Keratinocyte (primary cell): ENCODE results near the gene HOOK2. TPM values are rescaled to one million over a fixed set of nuclear protein-coding genes. Genes with fewer than 3 reads are reported as not detected.

Experiments
- DNase-seq: peaks from one replicate; pipeline ENCODE4 v3.0.0-alpha.2; 2011; ENCODE audit warnings: low read depth, missing footprints, low spot score
- FAIRE-seq: peaks from 2 replicates; lab custom pipeline; 2011; peaks lifted over from hg19 to GRCh38; lab: Jason Lieb, UNC
- H2AFZ ChIP-seq: 2 replicates; pipeline ENCODE4 v1.6.0; 2012; ENCODE audit warnings: low read length, control low read depth, inconsistent platforms; ENCODE audit not compliant: control insufficient read depth
- H3K27ac ChIP-seq: 2 replicates; pipeline ENCODE4 v1.5.1; 2011; ENCODE audit warnings: low read length; ENCODE audit not compliant: control insufficient read depth, insufficient read depth
- H3K27me3 ChIP-seq: 3 replicates; pipeline ENCODE4 v1.6.0; 2011; ENCODE audit warnings: low read length; ENCODE audit not compliant: control insufficient read depth, insufficient read depth; ENCODE audit errors: extremely low read depth
- H3K36me3 ChIP-seq, 2 experiments: 2 replicates in 1 of 2; 3 replicates in 1 of 2; pipeline ENCODE4 v1.5.1; 2011; ENCODE audit warnings: low read length in 2 of 2, mild to moderate bottlenecking in 1 of 2; ENCODE audit not compliant: control insufficient read depth in 2 of 2, insufficient read depth in 2 of 2; ENCODE audit errors: extremely low read depth in 1 of 2
- H3K4me1 ChIP-seq: 3 replicates; pipeline ENCODE4 v1.5.1; 2011; ENCODE audit warnings: low read length; ENCODE audit not compliant: control insufficient read depth, insufficient read depth; ENCODE audit errors: extremely low read depth
- H3K4me2 ChIP-seq: 3 replicates; pipeline ENCODE4 v1.6.0; 2011; ENCODE audit warnings: low read depth, low read length; ENCODE audit not compliant: control insufficient read depth, insufficient read depth; ENCODE audit errors: extremely low read depth
- H3K4me3 ChIP-seq, 3 experiments: fragments of 200-600 bp in 1 of 3; sonication (generic) in 1 of 3; 2 replicates in 2 of 3; 3 replicates in 1 of 3; pipeline ENCODE4 v1.5.1; 2011 to 2016; ENCODE audit warnings: low read length in 3 of 3, mild to moderate bottlenecking in 3 of 3, control low read depth in 2 of 3, inconsistent platforms in 1 of 3, low read depth in 1 of 3, mixed read lengths in 1 of 3, mixed run types in 1 of 3, moderate library complexity in 1 of 3; ENCODE audit not compliant: control insufficient read depth in 2 of 3, insufficient read depth in 2 of 3; ENCODE audit errors: extremely low read depth in 1 of 3
- H3K79me2 ChIP-seq: 2 replicates; pipeline ENCODE4 v1.6.0; 2012; ENCODE audit warnings: low read length; ENCODE audit not compliant: control insufficient read depth, insufficient read depth
- H3K9ac ChIP-seq: 3 replicates; pipeline ENCODE4 v1.6.0; 2011; ENCODE audit warnings: low read length; ENCODE audit not compliant: control insufficient read depth, insufficient read depth; ENCODE audit errors: extremely low read depth
- H3K9me1 ChIP-seq: 3 replicates; pipeline ENCODE4 v1.6.0; 2011; ENCODE audit warnings: low read length; ENCODE audit not compliant: control insufficient read depth, insufficient read depth; ENCODE audit errors: extremely low read depth
- H3K9me3 ChIP-seq: 2 replicates; pipeline ENCODE4 v1.5.1; 2012; ENCODE audit warnings: low read depth, low read length; ENCODE audit not compliant: control insufficient read depth
- H4K20me1 ChIP-seq: 3 replicates; pipeline ENCODE4 v1.6.0; 2011; ENCODE audit warnings: low read length; ENCODE audit not compliant: control insufficient read depth, insufficient read depth; ENCODE audit errors: extremely low read depth
- EZH2 ChIP-seq: IDR thresholded peaks from one replicate; pipeline ENCODE4 v1.6.1; 2012; ENCODE audit warnings: inconsistent platforms, mild to moderate bottlenecking, low read length, moderate library complexity
- dilution Hi-C: fragments of 300-500 bp; cut with MboI; formaldehyde crosslinking; loops from one replicate; pipeline ENCODE4 v1.7.0; 2020; ENCODE audit warnings: low sequenced_read_pairs; ENCODE audit not compliant: extremely low pct_ligation_motif_present
- polyA plus RNA-seq, 5 experiments: library from polyadenylated mRNA; depleted of rRNA in 3 of 5; stranded (reverse) in 3 of 5; stranded (forward) in 1 of 5; unstranded in 1 of 5; fragments of >200 nt; gene quantifications; 1 replicate in 1 of 5; 2 replicates in 3 of 5; 3 replicates in 1 of 5; pipeline versions ENCODE4 v1.2.1 to v1.2.3, GENCODE V29; 2011 to 2012; ENCODE audit warnings: missing spikeins in 2 of 5, low read depth in 1 of 5, low replicate concordance in 1 of 5
- TF ChIP-seq, protein P1 (sequence below), 3 experiments: IDR thresholded peaks in 1 of 3; conservative IDR thresholded peaks in 1 of 3; optimal IDR thresholded peaks in 1 of 3; 2 replicates in 2 of 3; 3 replicates in 1 of 3; pipeline versions ENCODE3 to v1.5.1; 2011; ENCODE audit warnings: low read length in 3 of 3, mild to moderate bottlenecking in 3 of 3, moderate library complexity in 2 of 3, control low read depth in 1 of 3, inconsistent platforms in 1 of 3; ENCODE audit not compliant: insufficient read depth in 2 of 3; ENCODE audit errors: extremely low read depth in 1 of 3

Gene HOOK2
- polyA plus RNA-seq, 1 donor (not counting 4 experiments of a cell fraction or from before 2014, with no cell fraction given), result 21.9 TPM

DNA sequence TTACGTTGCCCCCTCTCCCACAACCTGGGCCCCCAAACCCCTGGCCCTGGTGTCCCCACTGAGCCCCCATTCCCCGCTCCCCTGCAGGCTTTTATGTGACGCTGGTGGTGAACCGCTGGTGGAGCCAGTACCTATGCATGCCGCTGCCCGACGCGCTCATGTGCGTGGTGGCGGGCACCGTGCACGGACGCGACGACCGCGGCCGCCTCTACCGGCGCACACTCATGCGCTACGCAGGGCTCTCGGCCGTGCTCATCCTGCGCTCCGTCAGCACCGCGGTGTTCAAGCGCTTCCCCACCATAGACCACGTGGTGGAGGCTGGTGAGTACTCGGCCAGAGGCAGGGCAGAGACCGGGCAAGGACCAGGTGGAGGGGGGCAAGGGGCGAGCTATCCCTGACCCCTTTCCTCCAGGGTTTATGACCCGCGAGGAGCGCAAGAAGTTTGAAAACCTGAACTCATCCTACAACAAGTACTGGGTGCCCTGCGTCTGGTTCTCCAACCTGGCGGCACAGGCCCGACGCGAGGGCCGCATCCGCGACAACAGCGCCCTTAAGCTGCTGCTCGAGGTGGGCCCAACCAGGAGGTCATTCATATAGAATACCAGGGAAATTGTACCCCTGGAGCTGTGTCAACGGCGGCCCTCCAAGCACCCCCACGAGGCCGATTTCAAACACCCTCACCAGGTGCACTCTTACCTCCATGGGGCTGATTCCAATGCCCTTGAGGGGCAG lies 20.7 kb downstream of the HOOK2 start:
- DNase-seq, result no peak
- peaks cover 24% of the 10 kb centered on the region for H3K27me3 ChIP-seq
- no peaks in the 10 kb centered on the region for H4K20me1 ChIP-seq
- no peak overlapping the region for H3K4me2 ChIP-seq
- FAIRE-seq, result no peak
- no peak overlapping the region for H3K27ac ChIP-seq
- no peak overlapping the region for H3K9ac ChIP-seq
- dilution Hi-C loops, result no loop called here
- no peaks in the 10 kb centered on the region for H3K9me3 ChIP-seq
- H3K4me1 ChIP-seq, result peaks cover 17% of the 10 kb centered on the region
- TF ChIP-seq, protein P1, sequence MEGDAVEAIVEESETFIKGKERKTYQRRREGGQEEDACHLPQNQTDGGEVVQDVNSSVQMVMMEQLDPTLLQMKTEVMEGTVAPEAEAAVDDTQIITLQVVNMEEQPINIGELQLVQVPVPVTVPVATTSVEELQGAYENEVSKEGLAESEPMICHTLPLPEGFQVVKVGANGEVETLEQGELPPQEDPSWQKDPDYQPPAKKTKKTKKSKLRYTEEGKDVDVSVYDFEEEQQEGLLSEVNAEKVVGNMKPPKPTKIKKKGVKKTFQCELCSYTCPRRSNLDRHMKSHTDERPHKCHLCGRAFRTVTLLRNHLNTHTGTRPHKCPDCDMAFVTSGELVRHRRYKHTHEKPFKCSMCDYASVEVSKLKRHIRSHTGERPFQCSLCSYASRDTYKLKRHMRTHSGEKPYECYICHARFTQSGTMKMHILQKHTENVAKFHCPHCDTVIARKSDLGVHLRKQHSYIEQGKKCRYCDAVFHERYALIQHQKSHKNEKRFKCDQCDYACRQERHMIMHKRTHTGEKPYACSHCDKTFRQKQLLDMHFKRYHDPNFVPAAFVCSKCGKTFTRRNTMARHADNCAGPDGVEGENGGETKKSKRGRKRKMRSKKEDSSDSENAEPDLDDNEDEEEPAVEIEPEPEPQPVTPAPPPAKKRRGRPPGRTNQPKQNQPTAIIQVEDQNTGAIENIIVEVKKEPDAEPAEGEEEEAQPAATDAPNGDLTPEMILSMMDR (optimal IDR thresholded peaks at IDR 0.05 in 1 of 3, IDR thresholded peaks at IDR 0.05 in 1 of 3, conservative IDR thresholded peaks at IDR 0.05 in 1 of 3; ENCODE audit: extremely low read depth in 1 of 3, insufficient read depth in 2 of 3, low read length in 3 of 3), result no peak
- no peak for TF ChIP-seq EZH2
- H3K36me3 ChIP-seq, result peaks cover 0 to 1% of the 10 kb centered on the region in 2 experiments
- H3K9me1 ChIP-seq, result no peaks in the 10 kb centered on the region
- H3K4me3 ChIP-seq, result no peak overlapping the region
- H3K79me2 ChIP-seq, result no peaks in the 10 kb centered on the region
- no peak overlapping the region for H2AFZ ChIP-seq

DNA sequence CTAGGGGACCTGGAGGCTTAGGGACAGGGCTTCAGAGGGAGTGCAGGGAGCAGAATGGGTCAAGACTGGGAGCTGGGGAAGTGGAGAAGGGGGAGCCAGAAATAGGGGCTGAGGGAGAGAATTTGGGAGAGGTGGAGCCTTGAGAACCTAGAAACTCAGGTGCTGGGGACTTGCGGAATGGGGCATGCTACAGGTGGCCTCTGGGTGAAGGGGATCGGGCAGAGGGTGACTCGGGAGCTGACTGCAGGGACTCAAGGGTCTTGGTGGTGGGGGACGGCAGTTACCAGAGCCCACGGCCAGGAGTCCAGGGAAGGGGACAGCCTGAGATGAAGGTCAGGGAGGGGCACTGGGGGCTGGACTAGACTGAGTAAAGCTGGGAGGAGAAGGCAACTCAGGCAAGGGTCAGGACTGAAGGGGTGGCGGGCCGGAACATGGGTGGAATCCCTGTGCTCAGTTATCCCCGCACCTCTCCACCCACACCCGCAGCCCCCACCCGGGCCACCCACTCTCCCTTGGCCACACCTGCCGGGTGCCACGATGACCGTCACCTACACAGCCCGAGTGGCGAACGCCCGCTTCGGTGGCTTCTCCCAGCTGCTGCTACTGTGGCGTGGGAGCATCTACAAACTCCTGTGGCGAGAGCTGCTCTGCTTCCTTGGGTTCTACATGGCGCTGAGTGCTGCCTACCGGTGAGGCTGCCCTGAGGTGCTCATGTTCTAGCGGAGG lies 23.1 kb downstream of the HOOK2 start:
- no peak overlapping the region for H2AFZ ChIP-seq
- H3K27me3 ChIP-seq, result peaks cover 24% of the 10 kb centered on the region
- dilution Hi-C loops, result no loop called here
- H3K79me2 ChIP-seq, result no peaks in the 10 kb centered on the region
- no peaks in the 10 kb centered on the region for H3K9me3 ChIP-seq
- H3K9me1 ChIP-seq, result no peaks in the 10 kb centered on the region
- no peaks in the 10 kb centered on the region for H4K20me1 ChIP-seq
- no peak overlapping the region for H3K4me3 ChIP-seq
- no peak overlapping the region for H3K9ac ChIP-seq
- no peak for TF ChIP-seq EZH2
- TF ChIP-seq, protein P1 (optimal IDR thresholded peaks at IDR 0.05 in 1 of 3, IDR thresholded peaks at IDR 0.05 in 1 of 3, conservative IDR thresholded peaks at IDR 0.05 in 1 of 3; ENCODE audit: extremely low read depth in 1 of 3, insufficient read depth in 2 of 3, low read length in 3 of 3), result no peak
- DNase-seq (no peak), FAIRE-seq (no peak)
- H3K27ac ChIP-seq, result no peak overlapping the region
- H3K4me2 ChIP-seq, result no peak overlapping the region
- peaks cover 21% of the 10 kb centered on the region for H3K4me1 ChIP-seq
- H3K36me3 ChIP-seq, result peaks cover 4% of the 10 kb centered on the region in 2 experiments
